ENCODE results near the gene MGAT1.

GRCh38 chr5:180807046-180807445, 4.4 kb upstream of the MGAT1 start:
- TF ChIP-seq POLR2A (IDR thresholded peaks at IDR 0.05; ENCODE audit: low read depth, low read length) (0 out of 2 replicates have a peak, but pooled peaks have one; percentile 23), TAF1 (IDR thresholded peaks at IDR 0.05; ENCODE audit: low read depth, low read length) (no peak)
